Ovary (tissue), 3 donors: ENCODE measurements around the gene CLSTN1.

ENCODE experiments used
- CTCF ChIP-seq, 3 donors: fragments of 450-650 bp in 2 of 3; fragments of 200-600 bp in 1 of 3; IDR thresholded peaks; one replicate each; pipeline versions ENCODE4 v1.5.1 to v1.8.0; 2016 to 2022; ENCODE audit warnings: antibody characterized with exemption in 3 of 3, mild to moderate bottlenecking in 1 of 3
- EP300 ChIP-seq: sonication (generic); formaldehyde crosslinking; IDR thresholded peaks from one replicate; pipeline ENCODE4 v1.6.1; 2017; ENCODE audit warnings: antibody characterized with exemption
- donor health status: DM: no; HTN: no; CAD: no.

DNA sequence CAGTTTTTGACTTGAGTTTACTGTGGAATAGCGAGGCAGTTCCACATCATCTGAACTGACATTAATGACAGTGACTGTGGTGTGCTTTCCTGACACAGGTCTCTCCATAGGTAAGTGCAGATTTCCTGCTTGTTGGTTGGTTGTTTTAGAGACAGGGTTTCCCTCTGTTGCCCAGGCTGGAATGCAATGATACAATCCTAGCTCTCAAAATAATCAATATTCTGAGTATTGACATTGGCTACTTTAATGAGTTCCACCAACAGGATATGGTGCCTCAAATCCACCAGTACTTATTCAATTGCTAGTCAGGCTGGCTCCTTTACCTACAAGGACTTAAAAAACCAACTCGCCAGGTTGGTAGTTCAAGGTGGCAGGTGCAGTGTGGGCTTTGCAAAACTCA, 63.8 kb downstream of the CLSTN1 start:
- TF ChIP-seq EP300: no peak
- no peak for TF ChIP-seq CTCF (IDR thresholded peaks at IDR 0.05)
